GM12875 (cell line): Measurements from ENCODE around the gene SLC2A1.

Source experiments
- H3K4me3 ChIP-seq: one replicate; pipeline ENCODE4 v1.5.1; 2011; ENCODE audit warnings: low read depth, low read length, control low read depth
- CTCF ChIP-seq: IDR thresholded peaks from 2 replicates; pipeline ENCODE4 v1.5.1; 2011; ENCODE audit warnings: low read depth, mild to moderate bottlenecking, control low read depth, inconsistent platforms, low read length, moderate library complexity, borderline replicate concordance; ENCODE audit not compliant: insufficient read depth

Gene SLC2A1

GRCh38 chr1:42990757-42991346, 32.2 kb upstream of the SLC2A1 start:
- TF ChIP-seq CTCF: no peak

GRCh38 chr1:42983693-42984092, 25.0 kb upstream of the SLC2A1 start:
- no peak for TF ChIP-seq CTCF
- H3K4me3 ChIP-seq: no peak overlapping the region

More at GRCh38 chr1:42990757-42991346, 32.2 kb upstream of the SLC2A1 start:
- no peak overlapping the region for H3K4me3 ChIP-seq

GRCh38 chr1:42983253-42983652, 24.6 kb upstream of the SLC2A1 start:
- no peak for TF ChIP-seq CTCF
- no peak overlapping the region for H3K4me3 ChIP-seq

GRCh38 chr1:42982641-42983040, 24.0 kb upstream of the SLC2A1 start:
- TF ChIP-seq CTCF: no peak
- H3K4me3 ChIP-seq: no peak overlapping the region

- no peak for TF ChIP-seq CTCF
- no peak overlapping the region for H3K4me3 ChIP-seq
These were observed 23.2 kb upstream of the SLC2A1 start for GRCh38 chr1:42981871-42982270.

GRCh38 chr1:42981255-42981805, 22.7 kb upstream of the SLC2A1 start:
- no peak for TF ChIP-seq CTCF
- H3K4me3 ChIP-seq: no peak overlapping the region
